Thoracic aorta (tissue), 2 donors: ENCODE results near the gene SRRM4. TPM values are rescaled to one million over a fixed set of nuclear protein-coding genes. Genes with fewer than 3 reads are reported as not detected.
"Not testable (repeated sequence)": the region's sequence is repeated elsewhere in the genome, so short reads cannot be mapped to it uniquely, and the experiment has no call there.

Experiments
- ATAC-seq: fragments of 150-250 bp; one replicate; pipeline ENCODE4 v1.8.0; 2017; ENCODE audit warnings: low read depth; ENCODE audit not compliant: insufficient number of reproducible peaks, low FRiP score
- DNase-seq: peaks from one replicate; pipeline ENCODE4 v3.0.0-alpha.2; 2020; ENCODE audit warnings: low spot score
- H3K27ac ChIP-seq, 2 donors: fragments of 200-600 bp; sonication (generic); 1 replicate in 1 of 2; 2 replicates in 1 of 2; pipeline ENCODE4 v1.5.1; 2016; ENCODE audit warnings: mild to moderate bottlenecking in 2 of 2, moderate library complexity in 2 of 2
- H3K27me3 ChIP-seq: fragments of 200-600 bp; sonication (generic); replicated peaks from 2 replicates; pipeline ENCODE4 v1.6.0; 2016; ENCODE audit warnings: mild to moderate bottlenecking; ENCODE audit not compliant: insufficient read depth
- H3K36me3 ChIP-seq: fragments of 200-600 bp; sonication (generic); one replicate; pipeline ENCODE4 v1.5.1; 2016
- H3K4me1 ChIP-seq, 2 donors: fragments of 200-600 bp; sonication (generic); 1 replicate in 1 of 2; 2 replicates in 1 of 2; pipeline versions ENCODE4 v1.5.1 to v1.6.0; 2016; ENCODE audit warnings: low read depth in 2 of 2, mild to moderate bottlenecking in 1 of 2; ENCODE audit not compliant: control insufficient read depth in 1 of 2
- H3K4me3 ChIP-seq: fragments of 200-600 bp; sonication (generic); 2 replicates; pipeline ENCODE4 v1.5.1; 2016; ENCODE audit warnings: mild to moderate bottlenecking
- H3K9me3 ChIP-seq: fragments of 200-600 bp; sonication (generic); 2 replicates; pipeline ENCODE4 v1.5.1; 2016
- total RNA-seq, 2 donors: library from RNA; depleted of rRNA; stranded (reverse); fragments of >200 nt; gene quantifications; one replicate each; pipeline versions ENCODE4 v1.1.0 to v1.2.3, GENCODE V29; 2016
- TF ChIP-seq, protein P1 (sequence below): fragments of 200-600 bp; sonication (generic); IDR thresholded peaks from one replicate; pipeline ENCODE4 v1.5.1; 2019; ENCODE audit warnings: antibody characterized with exemption

Gene SRRM4
- total RNA-seq, 2 donors from 2014 or later = 0.21 TPM; not detected in 1

GRCh38 chr12:119102714-119103113, 121.4 kb downstream of the SRRM4 start:
- H3K27me3 ChIP-seq = no peaks in the 10 kb centered on the region
- TF ChIP-seq, protein P1, sequence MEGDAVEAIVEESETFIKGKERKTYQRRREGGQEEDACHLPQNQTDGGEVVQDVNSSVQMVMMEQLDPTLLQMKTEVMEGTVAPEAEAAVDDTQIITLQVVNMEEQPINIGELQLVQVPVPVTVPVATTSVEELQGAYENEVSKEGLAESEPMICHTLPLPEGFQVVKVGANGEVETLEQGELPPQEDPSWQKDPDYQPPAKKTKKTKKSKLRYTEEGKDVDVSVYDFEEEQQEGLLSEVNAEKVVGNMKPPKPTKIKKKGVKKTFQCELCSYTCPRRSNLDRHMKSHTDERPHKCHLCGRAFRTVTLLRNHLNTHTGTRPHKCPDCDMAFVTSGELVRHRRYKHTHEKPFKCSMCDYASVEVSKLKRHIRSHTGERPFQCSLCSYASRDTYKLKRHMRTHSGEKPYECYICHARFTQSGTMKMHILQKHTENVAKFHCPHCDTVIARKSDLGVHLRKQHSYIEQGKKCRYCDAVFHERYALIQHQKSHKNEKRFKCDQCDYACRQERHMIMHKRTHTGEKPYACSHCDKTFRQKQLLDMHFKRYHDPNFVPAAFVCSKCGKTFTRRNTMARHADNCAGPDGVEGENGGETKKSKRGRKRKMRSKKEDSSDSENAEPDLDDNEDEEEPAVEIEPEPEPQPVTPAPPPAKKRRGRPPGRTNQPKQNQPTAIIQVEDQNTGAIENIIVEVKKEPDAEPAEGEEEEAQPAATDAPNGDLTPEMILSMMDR = no peak
- H3K9me3 ChIP-seq = no peaks in the 10 kb centered on the region
- H3K27ac ChIP-seq = no peak overlapping the region
- H3K4me3 ChIP-seq = no peak overlapping the region
- H3K4me1 ChIP-seq = no peaks in the 10 kb centered on the region
- ATAC-seq = no peak
- no peaks in the 10 kb centered on the region for H3K36me3 ChIP-seq
- DNase-seq = no peak

DNA sequence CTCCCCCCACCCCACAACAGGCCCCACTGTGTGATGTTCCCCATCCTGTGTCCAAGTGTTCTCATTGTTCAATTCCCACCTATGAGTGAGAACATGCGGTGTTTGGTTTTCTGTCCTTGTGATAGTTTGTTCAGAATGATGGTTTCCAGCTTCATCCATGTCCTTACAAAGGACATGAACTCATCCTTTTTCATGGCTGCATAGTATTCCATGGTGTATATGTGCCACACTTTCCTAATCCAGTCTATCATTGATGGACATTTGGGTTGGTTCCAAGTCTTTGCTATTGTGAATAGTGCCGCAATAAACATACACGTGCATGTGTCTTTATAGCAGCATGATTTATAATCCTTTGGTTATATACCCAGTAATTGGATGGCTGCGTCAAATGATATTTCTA, 123.6 kb downstream of the SRRM4 start:
- H3K4me1 ChIP-seq, H3K27ac ChIP-seq, H3K4me3 ChIP-seq, ATAC-seq, H3K36me3 ChIP-seq, H3K9me3 ChIP-seq, H3K27me3 ChIP-seq, DNase-seq: not testable (repeated sequence)

GRCh38 chr12:119113496-119113986, 132.2 kb downstream of the SRRM4 start:
- Histone ChIP-seq H3K27me3 (no peaks in the 10 kb centered on the region), H3K27ac (no peak overlapping the region), H3K36me3 (no peaks in the 10 kb centered on the region), H3K4me3 (no peak overlapping the region), H3K9me3 (no peaks in the 10 kb centered on the region), H3K4me1 (no peaks in the 10 kb centered on the region)
- ATAC-seq (no peak), DNase-seq (no peak)
- TF ChIP-seq, protein P1 = no peak

GRCh38 chr12:119114294-119114693, 133.0 kb downstream of the SRRM4 start:
- DNase-seq = no peak
- TF ChIP-seq, protein P1 = no peak
- no peaks in the 10 kb centered on the region for H3K4me1 ChIP-seq

DNA sequence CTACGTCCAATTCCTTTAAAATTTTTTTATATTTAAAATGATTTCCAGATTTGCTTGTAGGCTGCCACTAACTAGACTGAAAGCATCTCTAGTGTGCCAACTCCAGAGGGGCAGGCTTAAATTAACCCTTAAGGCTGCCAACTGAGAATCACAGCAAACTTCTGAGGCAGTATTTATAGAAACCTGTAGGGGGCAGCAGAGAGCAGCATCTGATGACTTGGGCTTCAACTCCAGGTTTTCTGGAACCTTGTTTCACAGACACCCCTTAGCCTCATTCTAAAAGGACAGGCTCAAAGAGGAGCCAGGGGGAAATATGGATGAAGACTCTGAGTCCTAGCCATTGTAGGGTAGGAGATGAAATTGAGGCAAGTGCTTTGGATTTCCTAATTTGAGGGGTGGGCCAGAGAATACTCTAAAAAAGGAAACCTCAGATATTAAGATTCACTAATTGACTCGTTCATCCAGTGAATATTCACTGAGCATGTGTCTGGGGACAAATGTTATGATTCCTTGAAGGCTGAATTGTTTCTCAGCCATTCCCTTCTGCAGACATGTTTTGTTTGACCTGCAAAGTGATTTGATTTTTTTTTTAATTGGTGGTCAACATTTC, 134.1 kb downstream of the SRRM4 start:
- no peak overlapping the region for H3K4me3 ChIP-seq
- no peaks in the 10 kb centered on the region for H3K9me3 ChIP-seq
- TF ChIP-seq, protein P1 = peak; percentile 93
- H3K27me3 ChIP-seq = no peaks in the 10 kb centered on the region
- no peak overlapping the region for H3K27ac ChIP-seq
- H3K4me1 ChIP-seq = no peaks in the 10 kb centered on the region
- no peaks in the 10 kb centered on the region for H3K36me3 ChIP-seq
- ATAC-seq (no peak), DNase-seq (no peak)

More at GRCh38 chr12:119114294-119114693, 133.0 kb downstream of the SRRM4 start:
- no peaks in the 10 kb centered on the region for H3K27me3 ChIP-seq
- H3K9me3 ChIP-seq = no peaks in the 10 kb centered on the region
- no peak overlapping the region for H3K27ac ChIP-seq
- ATAC-seq = no peak
- no peak overlapping the region for H3K4me3 ChIP-seq
- H3K36me3 ChIP-seq = no peaks in the 10 kb centered on the region

GRCh38 chr12:119117936-119118335, 136.6 kb downstream of the SRRM4 start:
- no peaks in the 10 kb centered on the region for H3K4me1 ChIP-seq
- ATAC-seq (no peak), DNase-seq (no peak)
- H3K27ac ChIP-seq = no peak overlapping the region
- no peaks in the 10 kb centered on the region for H3K27me3 ChIP-seq
- no peak overlapping the region for H3K4me3 ChIP-seq
- H3K36me3 ChIP-seq = no peaks in the 10 kb centered on the region
- TF ChIP-seq, protein P1 = no peak
- H3K9me3 ChIP-seq = no peaks in the 10 kb centered on the region
